HG03575 (cell line): ENCODE measurements around the gene CAMKK1.

ENCODE experiments used
- ATAC-seq: cut with Tn5 transposase; IDR thresholded peaks from one replicate; pipeline ENCODE4 v1.9.1; 2021; ENCODE audit not compliant: unreplicated experiment, insufficient number of reproducible peaks, low FRiP score; ENCODE audit errors: extremely low read depth

Gene CAMKK1

DNA sequence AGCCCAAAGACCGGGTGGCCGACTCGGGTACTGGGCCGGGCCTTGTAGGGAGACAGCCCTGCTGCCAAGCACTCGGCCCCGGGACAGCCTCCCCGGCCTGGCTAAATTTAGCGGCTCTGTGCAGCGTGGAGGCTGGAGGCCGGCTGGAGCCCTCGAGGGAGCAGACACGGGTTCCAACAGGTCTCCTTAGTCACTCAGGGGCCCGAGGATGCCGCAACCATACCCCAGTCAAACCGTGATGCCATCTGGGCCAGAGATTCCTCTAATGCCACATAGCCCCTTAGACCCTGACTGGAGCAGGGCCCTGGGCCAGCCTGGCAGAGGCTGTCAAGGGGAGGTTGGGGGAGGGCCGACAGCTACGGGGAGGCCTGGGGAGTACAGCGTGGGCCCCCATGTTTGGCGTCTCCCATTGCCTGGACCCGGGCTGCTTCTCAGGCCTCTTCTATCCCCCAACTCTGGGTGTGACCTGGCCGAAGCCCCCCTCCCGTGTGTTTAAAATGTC is 26.3 kb upstream of the CAMKK1 start:
- ATAC-seq: no peak

GRCh38 chr17:3918372-3919122 is 25.7 kb upstream of the CAMKK1 start:
- ATAC-seq: no peak

GRCh38 chr17:3917391-3917931 is 24.6 kb upstream of the CAMKK1 start:
- no peak for ATAC-seq

GRCh38 chr17:3916825-3917224 is 24.0 kb upstream of the CAMKK1 start:
- ATAC-seq: no peak

DNA sequence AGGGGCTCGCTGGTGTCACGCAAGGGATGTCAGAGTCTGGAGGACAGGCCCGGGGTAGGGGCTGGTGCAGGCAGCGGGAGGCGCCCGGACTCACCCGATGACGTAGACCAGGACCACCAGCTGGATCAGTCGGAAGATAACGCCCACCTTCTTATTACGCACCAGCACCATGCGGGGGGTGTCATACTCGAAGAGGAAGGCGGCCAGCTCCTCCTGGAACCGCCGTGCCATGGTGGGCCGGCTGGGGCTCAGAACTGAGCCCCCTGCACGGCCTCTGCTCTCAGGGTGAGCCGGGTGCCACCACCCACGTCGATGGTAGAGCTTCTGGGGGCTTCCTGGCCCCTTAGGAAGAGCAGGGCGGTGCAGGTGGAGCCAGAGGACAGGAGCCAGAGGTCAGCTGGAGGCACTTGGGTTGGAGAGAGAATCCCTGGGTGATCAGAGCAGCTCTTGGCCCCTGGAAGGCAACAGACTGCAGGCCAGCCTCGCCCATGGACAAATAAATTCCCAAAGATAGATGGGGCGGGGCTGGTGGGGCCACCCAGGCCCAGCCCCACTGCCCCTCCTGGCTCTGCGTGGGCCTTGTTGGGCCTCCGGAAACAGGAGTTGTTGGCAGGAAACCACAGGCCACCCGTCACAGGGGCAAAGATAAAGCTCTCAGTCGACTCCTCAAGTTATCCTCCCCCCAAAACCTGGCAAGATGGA is 23.3 kb upstream of the CAMKK1 start, which contains the start of gene P2RX1:
Gene P2RX1, minus strand, starts transcription at position 471 of the 702 bp plus-strand sequence. Its CDS starts 240 bp downstream, at position 231.
- ATAC-seq: no peak

DNA sequence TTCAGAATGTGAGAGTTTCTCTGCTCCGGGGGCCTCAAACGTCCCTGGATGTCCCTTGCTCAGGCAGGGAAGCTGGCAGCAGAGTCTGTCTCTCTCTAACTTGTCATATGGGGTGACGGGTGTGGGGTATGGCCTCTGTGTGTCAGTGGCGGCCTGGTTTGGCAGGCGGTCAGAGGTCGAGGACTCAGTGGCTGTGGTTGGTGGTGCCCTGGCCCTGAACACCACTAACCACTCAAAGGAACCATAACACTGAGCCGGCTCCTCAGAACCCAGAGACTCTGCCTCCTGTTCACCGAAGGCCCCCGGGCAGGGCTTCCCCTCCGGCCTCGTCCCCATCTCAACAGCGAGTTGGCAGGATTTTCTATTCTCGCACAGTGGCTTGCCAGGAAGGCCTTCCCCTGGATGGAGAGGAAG is 22.7 kb upstream of the CAMKK1 start:
- no peak for ATAC-seq

- ATAC-seq: no peak
These were observed 21.4 kb upstream of the CAMKK1 start for GRCh38 chr17:3914312-3914670.

DNA sequence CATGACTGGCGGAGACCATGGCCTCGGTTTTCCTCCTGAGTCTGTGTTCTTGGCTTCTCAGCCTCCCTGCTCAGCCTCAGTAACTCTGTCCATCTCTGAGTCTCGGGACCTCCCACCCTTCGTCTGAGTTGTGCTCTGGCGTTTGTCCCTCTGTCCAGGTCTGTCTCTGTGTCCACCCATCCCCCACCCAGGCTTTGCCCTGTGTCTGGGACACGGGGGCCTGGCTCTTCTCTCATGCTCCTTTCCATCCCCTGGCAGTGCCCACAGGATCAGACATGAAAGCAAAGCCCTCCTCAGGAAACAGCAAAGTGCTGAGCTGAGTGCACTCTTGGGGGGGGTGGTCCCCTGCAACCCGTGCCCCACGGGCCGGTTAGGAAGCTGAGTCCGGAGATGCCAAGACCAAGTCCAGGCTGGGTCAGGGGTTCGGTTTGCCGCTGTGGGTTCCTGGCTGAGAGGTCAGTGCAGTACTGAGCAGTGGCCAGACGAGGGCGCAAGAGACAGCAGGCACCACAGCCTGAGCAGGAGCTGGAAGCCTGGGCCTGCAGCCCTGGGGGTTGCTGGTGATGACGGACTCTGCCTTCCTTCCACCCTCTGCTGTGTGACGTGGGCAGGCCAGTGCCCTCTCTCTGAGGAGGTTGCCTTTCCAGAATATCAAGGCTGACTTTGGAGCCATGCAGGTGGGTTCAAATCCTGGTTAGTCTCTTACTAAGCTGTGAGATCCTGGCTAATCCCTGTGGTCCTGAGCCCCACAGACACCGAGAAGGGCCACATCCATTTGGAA is 20.9 kb upstream of the CAMKK1 start:
- no peak for ATAC-seq

DNA sequence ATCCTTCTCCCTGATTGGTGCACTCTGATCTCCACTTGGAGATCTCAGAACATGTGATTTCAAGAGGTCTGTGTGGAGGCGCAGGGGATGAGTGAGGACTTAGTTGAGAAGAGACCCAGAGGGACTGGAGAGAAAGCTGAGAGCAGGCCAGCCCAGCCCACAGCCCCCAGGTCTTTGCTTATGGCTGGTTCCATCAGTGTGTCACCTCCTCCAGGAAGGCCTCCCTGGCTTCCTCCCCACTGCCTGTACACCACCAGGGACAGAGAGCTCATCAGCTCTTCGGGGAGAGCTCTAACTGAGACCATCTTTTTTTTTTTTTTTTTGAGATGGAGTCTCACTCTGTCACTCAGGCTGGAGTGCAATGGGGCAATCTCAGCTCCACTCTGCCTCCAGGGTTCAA is 20.0 kb upstream of the CAMKK1 start:
- no peak for ATAC-seq

- ATAC-seq: no peak
These were observed 18.6 kb upstream of the CAMKK1 start for GRCh38 chr17:3911271-3912053.

DNA sequence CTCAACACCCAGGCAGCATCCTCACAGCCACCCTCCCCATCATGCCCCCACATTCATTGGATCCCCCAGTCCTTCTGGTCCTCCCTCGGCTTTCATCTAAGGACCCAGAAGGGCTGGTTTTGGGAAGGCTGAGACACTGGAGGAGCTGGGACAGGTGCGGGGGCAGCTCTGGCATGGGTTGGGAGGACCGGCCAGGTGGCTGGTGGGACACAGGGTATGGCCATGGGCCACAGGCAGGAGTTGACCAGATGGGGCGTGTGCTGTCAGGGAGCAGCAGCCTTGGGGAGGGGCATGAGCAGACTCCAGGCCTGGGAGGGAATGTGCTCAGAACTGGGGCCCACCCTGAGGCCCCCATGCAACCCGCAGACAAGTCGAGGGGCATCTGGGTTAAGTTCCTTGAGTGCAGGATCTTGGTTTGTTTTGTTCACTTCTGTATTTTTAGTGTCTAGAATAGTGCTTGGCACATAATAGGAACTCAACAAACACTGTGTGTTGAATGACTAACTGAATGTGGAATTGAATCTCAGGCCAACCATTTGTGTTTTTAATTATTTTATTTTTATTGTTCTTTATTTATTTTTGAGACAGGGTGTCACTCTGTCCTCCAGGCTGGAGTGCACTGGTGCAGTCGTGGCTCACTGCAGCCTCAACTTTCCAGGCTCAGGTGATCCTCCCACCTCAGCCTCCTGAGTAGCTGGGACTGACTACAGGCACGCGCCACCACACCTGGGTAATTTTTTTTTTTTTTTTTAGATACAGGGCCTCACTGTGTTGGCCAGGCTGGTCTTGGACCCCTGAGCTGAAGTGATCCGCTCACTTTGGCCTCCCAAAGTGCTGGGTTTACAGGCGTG is 17.8 kb upstream of the CAMKK1 start:
- ATAC-seq: no peak

DNA sequence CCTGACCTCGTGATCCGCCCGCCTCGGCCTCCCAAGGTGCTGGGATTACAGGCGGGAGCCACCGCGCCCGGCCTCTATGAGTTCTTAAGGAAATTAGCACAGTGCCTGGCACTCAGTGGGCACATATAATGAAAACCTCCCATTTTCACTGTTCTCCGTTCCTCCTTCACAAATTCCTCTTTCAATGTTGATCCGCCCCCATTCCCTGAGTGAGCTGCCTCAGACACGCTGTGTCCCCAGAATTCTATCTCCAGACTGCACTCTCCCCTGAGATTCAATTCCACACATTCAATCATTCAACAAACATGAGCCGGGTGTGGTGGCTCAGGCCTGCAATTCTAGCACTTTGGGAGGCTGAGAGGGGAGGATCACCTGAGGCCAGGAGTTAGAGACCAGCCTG is 16.4 kb upstream of the CAMKK1 start:
- ATAC-seq: no peak

DNA sequence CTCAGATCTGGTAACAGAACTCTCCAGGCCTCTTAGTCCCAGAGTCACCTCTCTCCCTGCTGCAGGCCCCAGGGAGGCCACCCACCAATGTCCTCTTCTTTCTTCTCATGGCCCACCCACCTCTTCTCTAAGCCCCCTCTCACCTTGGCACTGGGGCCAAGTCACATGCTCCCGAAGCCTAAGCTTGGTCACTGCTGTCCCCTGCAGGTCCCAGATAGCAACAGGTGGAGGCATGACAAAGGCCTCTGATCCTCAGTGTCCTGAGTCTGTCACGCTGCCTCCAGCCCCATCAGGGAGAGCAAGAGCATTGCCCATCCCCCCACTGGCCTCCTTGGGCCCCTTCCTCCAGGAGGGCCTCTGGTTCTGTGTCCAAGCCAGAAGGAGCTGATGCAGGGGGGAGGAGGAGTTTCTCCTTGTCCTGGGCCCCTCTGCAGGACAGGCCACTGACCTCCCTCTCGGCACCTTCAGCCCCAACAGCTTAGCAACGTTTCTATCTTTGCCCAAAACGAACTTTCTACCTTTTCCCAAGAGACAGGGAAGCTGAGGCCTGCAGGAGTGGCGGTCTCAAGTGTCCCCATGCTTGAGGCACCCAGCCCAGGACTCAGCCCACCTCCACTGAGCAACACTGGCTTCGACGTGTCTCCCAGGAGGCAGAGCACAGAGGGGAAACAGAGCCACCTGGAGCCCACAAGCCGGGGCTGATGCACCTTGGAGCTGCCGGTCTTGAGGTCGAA is 14.8 kb upstream of the CAMKK1 start:
- no peak for ATAC-seq

DNA sequence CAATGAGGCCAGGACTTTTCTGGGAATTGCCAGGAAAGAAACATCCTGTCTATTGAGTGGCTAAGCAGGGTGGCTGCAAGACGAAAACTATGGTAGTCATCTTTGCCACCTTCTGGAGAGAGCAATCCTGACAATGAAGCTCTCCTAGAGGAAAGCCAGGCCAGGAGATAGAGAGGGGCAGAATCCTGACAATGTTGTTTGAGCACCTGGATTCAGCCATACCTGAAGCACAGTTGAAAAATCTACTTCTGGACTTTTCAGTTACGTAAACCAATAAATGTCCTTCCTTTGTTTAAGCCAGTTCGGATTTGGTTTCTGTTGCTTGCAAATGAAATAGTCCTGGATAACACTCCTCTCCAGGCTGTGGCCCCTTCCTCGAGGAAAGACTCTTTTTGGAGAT is 14.0 kb upstream of the CAMKK1 start:
- no peak for ATAC-seq

GRCh38 chr17:3905017-3905520 is 12.2 kb upstream of the CAMKK1 start:
- no peak for ATAC-seq

DNA sequence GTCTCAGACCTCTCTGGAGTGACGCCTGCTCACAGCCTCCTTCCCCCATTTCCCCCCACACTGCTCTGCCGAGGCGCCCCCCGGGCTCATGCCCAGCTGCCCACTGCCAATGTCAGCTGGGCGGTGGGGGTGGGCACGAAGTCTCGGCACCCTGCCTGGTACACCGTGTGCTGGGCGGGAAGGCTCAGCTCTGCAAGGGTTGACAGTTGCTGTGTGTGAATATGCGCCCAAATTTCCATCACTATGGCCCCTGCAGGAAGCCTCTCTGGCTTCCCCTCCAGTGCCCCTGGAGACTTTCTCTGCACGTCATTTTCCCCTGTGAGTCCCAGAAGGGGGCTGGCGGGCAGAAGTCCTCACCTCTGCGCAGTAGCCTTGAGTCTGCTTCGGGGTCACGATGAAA is 11.6 kb upstream of the CAMKK1 start:
- ATAC-seq: no peak

DNA sequence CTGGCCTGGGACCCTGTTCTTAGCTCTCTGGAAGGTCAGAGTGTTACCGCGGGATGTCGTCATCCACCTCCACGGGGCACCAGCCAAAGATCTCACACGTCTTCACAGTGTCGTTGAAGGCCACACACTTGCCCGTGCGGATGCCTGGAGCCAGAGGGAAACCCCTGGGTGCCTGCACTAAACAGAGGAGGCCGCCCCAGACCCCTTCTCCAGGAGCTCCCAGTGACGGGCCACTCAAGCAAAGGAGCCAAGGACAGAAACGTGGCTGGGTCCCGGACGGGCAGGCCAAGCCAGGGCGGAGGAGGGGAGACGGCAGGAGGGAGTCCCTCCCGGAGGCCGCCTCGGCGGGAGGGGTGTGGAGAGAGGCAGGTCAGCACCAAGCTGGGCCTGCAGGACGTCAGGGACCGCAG is 11.0 kb upstream of the CAMKK1 start:
- ATAC-seq: no peak
